Measurements from ENCODE around the gene LMF2.

The LMF2 gene

GRCh38 chr22:50463188-50463900, 44.2 kb downstream of the LMF2 start:
- Histone ChIP-seq H3K9me3 (ENCODE audit: insufficient read depth, low read length) (no peaks in the 10 kb centered on the region), H3K9ac (ENCODE audit: insufficient read length, low read depth) (no peak overlapping the region), H3K4me3 (ENCODE audit: insufficient read length, low read depth) (no peak overlapping the region), H3K36me3 (ENCODE audit: insufficient read depth, insufficient read length, low read length) (peaks cover 94% of the 10 kb centered on the region), H3K27me3 (ENCODE audit: insufficient read depth, insufficient read length) (no peaks in the 10 kb centered on the region), H3K4me1 (ENCODE audit: insufficient read depth, insufficient read length) (peaks cover 2% of the 10 kb centered on the region)
- no peak for DNase-seq (ENCODE audit: low read depth, low spot score)
- TF ChIP-seq ZNF274 (IDR thresholded peaks at IDR 0.05; ENCODE audit: low read depth, low read length) (no peak), YY1 (IDR thresholded peaks at IDR 0.05; ENCODE audit: insufficient read depth, insufficient read length) (no peak), SUZ12 (IDR thresholded peaks at IDR 0.05; ENCODE audit: extremely low read depth, insufficient read depth, insufficient read length) (no peak)

- DNase-seq (ENCODE audit: low read depth, low spot score): no peak
- H3K4me1 ChIP-seq (ENCODE audit: insufficient read depth, insufficient read length): no peaks in the 10 kb centered on the region
- no peak overlapping the region for H3K9ac ChIP-seq (ENCODE audit: insufficient read length, low read depth)
- TF ChIP-seq YY1 (IDR thresholded peaks at IDR 0.05; ENCODE audit: insufficient read depth, insufficient read length): no peak
- peaks cover 90% of the 10 kb centered on the region for H3K36me3 ChIP-seq (ENCODE audit: insufficient read depth, insufficient read length, low read length)
- H3K9me3 ChIP-seq (ENCODE audit: insufficient read depth, low read length): no peaks in the 10 kb centered on the region
- no peaks in the 10 kb centered on the region for H3K27me3 ChIP-seq (ENCODE audit: insufficient read depth, insufficient read length)
- H3K4me3 ChIP-seq (ENCODE audit: insufficient read length, low read depth): no peak overlapping the region
Observed at GRCh38 chr22:50461979-50462540, 45.4 kb downstream of the LMF2 start.

DNA sequence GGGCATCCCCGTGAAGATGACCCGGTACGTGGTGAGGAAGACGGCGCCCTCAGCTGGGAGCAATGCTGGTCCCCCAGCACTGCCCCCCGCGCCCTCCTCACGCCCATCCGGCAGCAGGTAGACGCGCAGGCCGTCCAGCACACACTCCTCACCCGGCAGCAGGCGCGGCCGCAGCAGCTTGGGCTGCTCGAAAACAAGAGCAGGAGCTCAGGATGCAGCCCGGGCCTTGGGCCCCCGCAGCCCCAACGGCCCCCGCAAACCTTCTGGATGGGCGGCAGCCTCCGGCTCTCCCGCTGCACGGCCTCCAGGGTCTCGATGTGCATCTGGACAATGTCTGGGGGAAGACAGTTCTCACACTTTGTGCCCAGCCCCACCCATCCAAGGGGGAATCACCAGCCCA, 46.0 kb downstream of the LMF2 start:
- no peak for TF ChIP-seq SUZ12 (IDR thresholded peaks at IDR 0.05; ENCODE audit: extremely low read depth, insufficient read depth, insufficient read length)
- TF ChIP-seq YY1 (IDR thresholded peaks at IDR 0.05; ENCODE audit: insufficient read depth, insufficient read length): no peak
- TF ChIP-seq ZNF274 (IDR thresholded peaks at IDR 0.05; ENCODE audit: low read depth, low read length): no peak

DNA sequence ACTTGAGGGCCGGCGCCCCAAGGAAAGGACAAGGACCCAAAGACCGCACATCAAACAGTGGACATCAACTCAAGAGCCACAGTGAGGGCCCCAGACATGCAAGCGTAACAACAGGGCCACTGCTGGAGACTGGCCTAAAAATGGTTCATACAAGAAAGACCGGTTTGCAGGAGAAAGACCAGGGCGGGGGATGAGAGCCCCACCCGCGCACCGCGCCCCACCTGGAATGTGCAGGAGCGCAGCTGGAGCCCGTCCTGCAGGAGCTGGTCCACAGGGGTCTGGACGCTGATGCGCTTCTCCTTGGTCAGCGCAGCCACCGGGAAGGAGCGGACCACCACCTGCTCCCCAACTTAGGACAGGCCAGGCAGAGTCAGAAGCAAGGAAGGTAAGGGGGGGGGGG, 46.6 kb downstream of the LMF2 start:
- Histone ChIP-seq H3K9me3 (ENCODE audit: insufficient read depth, low read length) (no peaks in the 10 kb centered on the region), H3K36me3 (ENCODE audit: insufficient read depth, insufficient read length, low read length) (peaks cover 89% of the 10 kb centered on the region), H3K27me3 (ENCODE audit: insufficient read depth, insufficient read length) (no peaks in the 10 kb centered on the region), H3K4me1 (ENCODE audit: insufficient read depth, insufficient read length) (no peaks in the 10 kb centered on the region), H3K9ac (ENCODE audit: insufficient read length, low read depth) (no peak overlapping the region), H3K4me3 (ENCODE audit: insufficient read length, low read depth) (no peak overlapping the region)
- no peak for TF ChIP-seq ZNF274 (IDR thresholded peaks at IDR 0.05; ENCODE audit: low read depth, low read length)
- no peak for TF ChIP-seq SUZ12 (IDR thresholded peaks at IDR 0.05; ENCODE audit: extremely low read depth, insufficient read depth, insufficient read length)
- no peak for TF ChIP-seq YY1 (IDR thresholded peaks at IDR 0.05; ENCODE audit: insufficient read depth, insufficient read length)
- DNase-seq (ENCODE audit: low read depth, low spot score): no peak

More for the DNA sequence above, 46.0 kb downstream of the LMF2 start:
- Histone ChIP-seq H3K4me3 (ENCODE audit: insufficient read length, low read depth) (no peak overlapping the region), H3K27me3 (ENCODE audit: insufficient read depth, insufficient read length) (no peaks in the 10 kb centered on the region), H3K4me1 (ENCODE audit: insufficient read depth, insufficient read length) (no peaks in the 10 kb centered on the region), H3K36me3 (ENCODE audit: insufficient read depth, insufficient read length, low read length) (peaks cover 90% of the 10 kb centered on the region), H3K9ac (ENCODE audit: insufficient read length, low read depth) (no peak overlapping the region), H3K9me3 (ENCODE audit: insufficient read depth, low read length) (no peaks in the 10 kb centered on the region)
- no peak for DNase-seq (ENCODE audit: low read depth, low spot score)

DNA sequence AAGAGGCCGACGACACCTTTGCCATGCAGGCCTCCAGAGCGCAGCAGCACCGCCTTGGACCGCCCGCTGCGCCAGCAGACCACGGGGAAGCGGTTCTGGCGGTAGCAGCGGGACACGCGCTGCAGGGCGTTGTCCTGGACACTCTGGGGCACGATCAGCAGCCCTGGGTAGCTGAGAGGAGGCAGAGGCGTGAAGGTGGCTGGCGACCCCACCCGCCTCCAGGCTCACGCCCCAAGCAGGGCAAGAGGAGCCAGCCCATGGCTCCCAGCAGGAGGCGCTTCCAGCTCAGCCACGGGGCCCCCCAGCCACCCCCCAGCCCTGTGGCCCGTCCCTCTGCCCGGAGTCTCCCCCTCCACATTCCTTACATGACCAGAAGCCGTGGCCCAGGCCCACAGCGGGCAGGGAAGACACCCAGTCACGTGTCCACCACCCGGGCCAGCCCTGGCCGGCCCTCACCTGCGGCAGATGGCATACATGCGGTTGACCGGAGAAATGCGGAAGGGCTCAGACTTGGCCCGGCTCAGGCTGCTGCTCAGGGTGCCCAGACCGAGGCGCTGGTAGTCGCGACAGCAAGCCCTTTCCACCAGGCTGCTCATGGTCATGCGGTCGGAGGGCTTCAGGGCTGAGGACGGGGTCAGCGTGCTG, 47.9 kb downstream of the LMF2 start:
- Histone ChIP-seq H3K36me3 (ENCODE audit: insufficient read depth, insufficient read length, low read length) (peaks cover 89% of the 10 kb centered on the region), H3K9ac (ENCODE audit: insufficient read length, low read depth) (no peak overlapping the region), H3K27me3 (ENCODE audit: insufficient read depth, insufficient read length) (no peaks in the 10 kb centered on the region), H3K4me3 (ENCODE audit: insufficient read length, low read depth) (no peak overlapping the region), H3K4me1 (ENCODE audit: insufficient read depth, insufficient read length) (no peaks in the 10 kb centered on the region), H3K9me3 (ENCODE audit: insufficient read depth, low read length) (no peaks in the 10 kb centered on the region)
- no peak for DNase-seq (ENCODE audit: low read depth, low spot score)
- TF ChIP-seq ZNF274 (IDR thresholded peaks at IDR 0.05; ENCODE audit: low read depth, low read length): no peak
- no peak for TF ChIP-seq SUZ12 (IDR thresholded peaks at IDR 0.05; ENCODE audit: extremely low read depth, insufficient read depth, insufficient read length)
- no peak for TF ChIP-seq YY1 (IDR thresholded peaks at IDR 0.05; ENCODE audit: insufficient read depth, insufficient read length)

DNA sequence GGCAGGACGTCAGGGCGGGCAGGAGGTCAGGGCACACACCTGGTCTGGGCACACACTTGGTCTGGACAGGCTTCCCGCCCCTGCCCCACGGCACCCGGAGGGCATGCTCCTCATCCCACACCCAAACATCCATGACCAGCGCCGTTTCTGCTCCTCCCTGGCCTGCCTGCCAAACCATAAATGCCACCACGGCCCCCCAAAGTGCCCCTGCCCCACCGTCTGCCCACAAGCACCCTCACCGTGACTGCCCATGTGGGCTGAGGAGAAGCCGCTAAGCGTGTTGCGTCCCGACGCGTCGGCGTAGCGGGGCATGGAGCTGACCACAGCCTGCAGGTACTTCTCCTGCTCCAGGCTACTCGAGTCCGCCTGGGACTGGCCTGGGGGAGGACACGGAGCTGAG, 48.5 kb downstream of the LMF2 start:
- TF ChIP-seq ZNF274 (IDR thresholded peaks at IDR 0.05; ENCODE audit: low read depth, low read length) (no peak), YY1 (IDR thresholded peaks at IDR 0.05; ENCODE audit: insufficient read depth, insufficient read length) (no peak), SUZ12 (IDR thresholded peaks at IDR 0.05; ENCODE audit: extremely low read depth, insufficient read depth, insufficient read length) (no peak)
- Histone ChIP-seq H3K9ac (ENCODE audit: insufficient read length, low read depth) (no peak overlapping the region), H3K4me1 (ENCODE audit: insufficient read depth, insufficient read length) (no peaks in the 10 kb centered on the region), H3K4me3 (ENCODE audit: insufficient read length, low read depth) (no peak overlapping the region), H3K9me3 (ENCODE audit: insufficient read depth, low read length) (no peaks in the 10 kb centered on the region), H3K36me3 (ENCODE audit: insufficient read depth, insufficient read length, low read length) (peaks cover 89% of the 10 kb centered on the region), H3K27me3 (ENCODE audit: insufficient read depth, insufficient read length) (no peaks in the 10 kb centered on the region)
- no peak for DNase-seq (ENCODE audit: low read depth, low spot score)

DNA sequence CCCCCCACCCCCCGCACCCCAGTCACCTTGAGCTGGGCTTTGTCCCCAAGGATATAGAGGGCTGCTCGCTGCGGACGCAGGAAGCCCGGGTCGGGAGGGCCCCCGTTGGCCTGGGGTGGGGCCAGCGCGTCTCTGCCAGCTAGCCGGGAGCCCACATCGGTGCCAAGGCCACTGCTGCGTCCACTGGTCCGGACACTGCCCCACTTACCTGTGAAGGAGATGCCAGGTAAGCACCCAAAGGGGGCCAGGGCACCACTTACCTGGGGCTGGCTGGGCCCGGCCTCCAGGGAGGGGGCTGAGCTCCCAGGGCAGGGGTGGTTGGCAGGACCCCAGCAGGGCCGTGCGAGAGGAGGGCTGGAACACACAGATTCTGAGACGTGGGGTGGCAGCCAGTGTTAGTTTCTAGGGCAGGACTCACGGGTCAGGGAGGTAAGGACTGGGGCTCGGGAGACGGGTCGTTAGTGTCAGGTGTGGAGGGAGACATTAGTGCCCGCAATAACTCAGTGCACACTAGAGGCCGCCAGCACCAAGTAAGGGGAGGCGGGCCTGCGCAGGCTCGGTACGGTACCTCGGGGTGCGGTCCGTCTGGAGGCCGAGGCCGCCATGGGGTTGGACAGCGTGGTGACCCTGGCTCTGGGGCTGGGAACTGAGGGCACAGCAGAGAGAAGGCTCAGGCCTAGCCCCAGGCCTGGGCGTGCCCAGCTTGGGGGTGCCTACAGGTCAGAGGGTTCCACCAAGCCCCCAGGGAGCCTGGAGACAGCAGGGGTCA, 50.9 kb downstream of the LMF2 start:
- Histone ChIP-seq H3K4me1 (ENCODE audit: insufficient read depth, insufficient read length) (no peaks in the 10 kb centered on the region), H3K9me3 (ENCODE audit: insufficient read depth, low read length) (no peaks in the 10 kb centered on the region), H3K27me3 (ENCODE audit: insufficient read depth, insufficient read length) (no peaks in the 10 kb centered on the region), H3K36me3 (ENCODE audit: insufficient read depth, insufficient read length, low read length) (peaks cover 71% of the 10 kb centered on the region), H3K4me3 (ENCODE audit: insufficient read length, low read depth) (no peak overlapping the region), H3K9ac (ENCODE audit: insufficient read length, low read depth) (no peak overlapping the region)
- DNase-seq (ENCODE audit: low read depth, low spot score): no peak
- no peak for TF ChIP-seq YY1 (IDR thresholded peaks at IDR 0.05; ENCODE audit: insufficient read depth, insufficient read length)
- no peak for TF ChIP-seq ZNF274 (IDR thresholded peaks at IDR 0.05; ENCODE audit: low read depth, low read length)
- TF ChIP-seq SUZ12 (IDR thresholded peaks at IDR 0.05; ENCODE audit: extremely low read depth, insufficient read depth, insufficient read length): no peak

Data from NT2/D1 (cell line).